ENCODE results near the gene DPT. TPM values are rescaled to one million over a fixed set of nuclear protein-coding genes. Genes with fewer than 3 reads are reported as not detected.

The DPT gene
- polyA plus RNA-seq, 1 donor from 2014 or later: not detected

DNA sequence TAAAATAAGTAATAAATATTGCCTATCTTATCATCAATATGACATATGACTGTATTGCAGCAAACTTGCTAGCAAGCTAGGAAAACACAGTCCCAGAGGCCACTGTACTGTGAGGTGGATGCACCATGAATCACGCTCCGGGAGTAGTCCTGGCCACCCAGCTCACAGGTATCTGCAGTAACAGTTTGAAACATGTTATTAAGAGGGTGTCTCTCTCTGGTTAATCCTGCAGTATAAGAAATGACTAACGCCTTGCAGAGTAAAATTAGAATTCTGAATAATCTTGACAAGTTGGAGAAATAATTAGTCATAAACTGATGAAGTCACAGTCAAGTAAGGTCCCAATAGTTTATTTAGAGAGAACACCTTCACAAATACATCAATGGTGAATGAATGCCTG lies 34.0 kb upstream of the DPT start:
- Histone ChIP-seq H3K27ac (ENCODE audit: low read length) (no peak overlapping the region), H2AFZ (ENCODE audit: low read depth, low read length) (no peak overlapping the region), H3K4me3 (ENCODE audit: low read length) (no peak overlapping the region), H3F3A (ENCODE audit: insufficient read depth, low read length, poor library complexity, severe bottlenecking) (no peaks in the 10 kb centered on the region), H3K9me3 (ENCODE audit: low read length) (no peaks in the 10 kb centered on the region), H3K27me3 (ENCODE audit: insufficient read depth, low read depth, low read length) (no peaks in the 10 kb centered on the region), H4K20me1 (ENCODE audit: insufficient read depth) (no peaks in the 10 kb centered on the region), H3K9ac (ENCODE audit: low read length) (no peak overlapping the region), H3K36me3 (ENCODE audit: insufficient read depth, low read length) (no peaks in the 10 kb centered on the region), H3K9me2 (ENCODE audit: insufficient read depth, low read length) (no peaks in the 10 kb centered on the region), H3K79me2 (replicated peaks; ENCODE audit: insufficient read depth, low read length) (no peaks in the 10 kb centered on the region), H3K4me2 (ENCODE audit: low read length) (no peak overlapping the region)
- TF ChIP-seq MXI1 (conservative IDR thresholded peaks at IDR 0.05; ENCODE audit: poor library complexity, severe bottlenecking) (no peak), TAF1 (IDR thresholded peaks at IDR 0.05; ENCODE audit: low read depth) (no peak), EZH2 (IDR thresholded peaks at IDR 0.05; ENCODE audit: borderline replicate concordance, insufficient read depth, low read length, poor library complexity, severe bottlenecking) (no peak), POLR2AphosphoS5 (IDR thresholded peaks at IDR 0.05) (no peak), RAD21 (conservative IDR thresholded peaks at IDR 0.05) (no peak), EP300 (conservative IDR thresholded peaks at IDR 0.05; ENCODE audit: poor library complexity, severe bottlenecking) (no peak), SMC3 (conservative IDR thresholded peaks at IDR 0.05; ENCODE audit: poor library complexity) (no peak)
- TF ChIP-seq, protein P1, sequence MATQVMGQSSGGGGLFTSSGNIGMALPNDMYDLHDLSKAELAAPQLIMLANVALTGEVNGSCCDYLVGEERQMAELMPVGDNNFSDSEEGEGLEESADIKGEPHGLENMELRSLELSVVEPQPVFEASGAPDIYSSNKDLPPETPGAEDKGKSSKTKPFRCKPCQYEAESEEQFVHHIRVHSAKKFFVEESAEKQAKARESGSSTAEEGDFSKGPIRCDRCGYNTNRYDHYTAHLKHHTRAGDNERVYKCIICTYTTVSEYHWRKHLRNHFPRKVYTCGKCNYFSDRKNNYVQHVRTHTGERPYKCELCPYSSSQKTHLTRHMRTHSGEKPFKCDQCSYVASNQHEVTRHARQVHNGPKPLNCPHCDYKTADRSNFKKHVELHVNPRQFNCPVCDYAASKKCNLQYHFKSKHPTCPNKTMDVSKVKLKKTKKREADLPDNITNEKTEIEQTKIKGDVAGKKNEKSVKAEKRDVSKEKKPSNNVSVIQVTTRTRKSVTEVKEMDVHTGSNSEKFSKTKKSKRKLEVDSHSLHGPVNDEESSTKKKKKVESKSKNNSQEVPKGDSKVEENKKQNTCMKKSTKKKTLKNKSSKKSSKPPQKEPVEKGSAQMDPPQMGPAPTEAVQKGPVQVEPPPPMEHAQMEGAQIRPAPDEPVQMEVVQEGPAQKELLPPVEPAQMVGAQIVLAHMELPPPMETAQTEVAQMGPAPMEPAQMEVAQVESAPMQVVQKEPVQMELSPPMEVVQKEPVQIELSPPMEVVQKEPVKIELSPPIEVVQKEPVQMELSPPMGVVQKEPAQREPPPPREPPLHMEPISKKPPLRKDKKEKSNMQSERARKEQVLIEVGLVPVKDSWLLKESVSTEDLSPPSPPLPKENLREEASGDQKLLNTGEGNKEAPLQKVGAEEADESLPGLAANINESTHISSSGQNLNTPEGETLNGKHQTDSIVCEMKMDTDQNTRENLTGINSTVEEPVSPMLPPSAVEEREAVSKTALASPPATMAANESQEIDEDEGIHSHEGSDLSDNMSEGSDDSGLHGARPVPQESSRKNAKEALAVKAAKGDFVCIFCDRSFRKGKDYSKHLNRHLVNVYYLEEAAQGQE (IDR thresholded peaks at IDR 0.05; ENCODE audit: borderline replicate concordance): no peak
- TF ChIP-seq, protein P2, sequence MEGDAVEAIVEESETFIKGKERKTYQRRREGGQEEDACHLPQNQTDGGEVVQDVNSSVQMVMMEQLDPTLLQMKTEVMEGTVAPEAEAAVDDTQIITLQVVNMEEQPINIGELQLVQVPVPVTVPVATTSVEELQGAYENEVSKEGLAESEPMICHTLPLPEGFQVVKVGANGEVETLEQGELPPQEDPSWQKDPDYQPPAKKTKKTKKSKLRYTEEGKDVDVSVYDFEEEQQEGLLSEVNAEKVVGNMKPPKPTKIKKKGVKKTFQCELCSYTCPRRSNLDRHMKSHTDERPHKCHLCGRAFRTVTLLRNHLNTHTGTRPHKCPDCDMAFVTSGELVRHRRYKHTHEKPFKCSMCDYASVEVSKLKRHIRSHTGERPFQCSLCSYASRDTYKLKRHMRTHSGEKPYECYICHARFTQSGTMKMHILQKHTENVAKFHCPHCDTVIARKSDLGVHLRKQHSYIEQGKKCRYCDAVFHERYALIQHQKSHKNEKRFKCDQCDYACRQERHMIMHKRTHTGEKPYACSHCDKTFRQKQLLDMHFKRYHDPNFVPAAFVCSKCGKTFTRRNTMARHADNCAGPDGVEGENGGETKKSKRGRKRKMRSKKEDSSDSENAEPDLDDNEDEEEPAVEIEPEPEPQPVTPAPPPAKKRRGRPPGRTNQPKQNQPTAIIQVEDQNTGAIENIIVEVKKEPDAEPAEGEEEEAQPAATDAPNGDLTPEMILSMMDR (IDR thresholded peaks at IDR 0.05; ENCODE audit: poor library complexity, severe bottlenecking): no peak

DNA sequence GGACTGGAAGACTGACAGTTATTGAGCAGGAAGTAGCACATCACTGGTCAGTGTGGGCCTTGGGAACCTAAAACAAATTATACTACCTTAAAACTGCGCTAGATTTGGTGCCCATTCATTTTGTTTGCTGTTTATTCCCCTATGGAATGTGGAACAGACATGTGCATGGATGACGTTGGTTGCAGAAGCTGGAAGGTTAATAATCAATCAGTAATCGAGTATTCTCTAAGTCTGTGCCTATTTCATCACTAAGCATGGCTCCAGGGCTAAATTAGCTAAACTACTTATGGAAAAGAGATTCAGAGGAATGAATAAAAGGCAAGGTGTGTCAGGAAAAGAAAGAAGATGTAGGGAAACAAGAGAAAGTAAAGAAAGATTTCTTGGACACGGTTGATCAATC lies 33.5 kb upstream of the DPT start:
- Histone ChIP-seq H3K36me3 (ENCODE audit: insufficient read depth, low read length) (no peaks in the 10 kb centered on the region), H3K9me3 (ENCODE audit: low read length) (no peaks in the 10 kb centered on the region), H3K27me3 (ENCODE audit: insufficient read depth, low read depth, low read length) (no peaks in the 10 kb centered on the region), H3K27ac (ENCODE audit: low read length) (no peak overlapping the region), H3K9ac (ENCODE audit: low read length) (no peak overlapping the region), H3K9me2 (ENCODE audit: insufficient read depth, low read length) (no peaks in the 10 kb centered on the region), H3K4me3 (ENCODE audit: low read length) (no peak overlapping the region), H4K20me1 (ENCODE audit: insufficient read depth) (no peaks in the 10 kb centered on the region), H3K79me2 (replicated peaks; ENCODE audit: insufficient read depth, low read length) (no peaks in the 10 kb centered on the region), H2AFZ (ENCODE audit: low read depth, low read length) (no peak overlapping the region), H3K4me2 (ENCODE audit: low read length) (no peak overlapping the region), H3F3A (ENCODE audit: insufficient read depth, low read length, poor library complexity, severe bottlenecking) (no peaks in the 10 kb centered on the region)
- TF ChIP-seq RAD21 (conservative IDR thresholded peaks at IDR 0.05): no peak
- TF ChIP-seq, protein P2 (IDR thresholded peaks at IDR 0.05; ENCODE audit: poor library complexity, severe bottlenecking): no peak

All from neural cell (in vitro differentiated cells).